GM21717 (cell line): Measurements from ENCODE around the gene MIER2.
"Not testable (repeated sequence)": the region's sequence is repeated elsewhere in the genome, so short reads cannot be mapped to it uniquely, and the experiment has no call there.

Source experiments
- ATAC-seq: cut with Tn5 transposase; IDR thresholded peaks from one replicate; pipeline ENCODE4 v1.9.1; 2021; ENCODE audit warnings: mild to moderate bottlenecking, moderate library complexity; ENCODE audit not compliant: unreplicated experiment

Gene MIER2

GRCh38 chr19:289651-290371 lies 54.8 kb downstream of the MIER2 start:
- no peak for ATAC-seq

GRCh38 chr19:288911-289310 lies 55.7 kb downstream of the MIER2 start:
- no peak for ATAC-seq

- ATAC-seq, result no peak
Measured at GRCh38 chr19:287381-287871, 57.2 kb downstream of the MIER2 start.

- ATAC-seq, result no peak
Measured at GRCh38 chr19:283395-283794, 61.2 kb downstream of the MIER2 start.

GRCh38 chr19:282501-282900 lies 62.1 kb downstream of the MIER2 start:
- ATAC-seq, result no peak

GRCh38 chr19:281992-282391 lies 62.6 kb downstream of the MIER2 start:
- no peak for ATAC-seq

GRCh38 chr19:281156-281853 lies 63.3 kb downstream of the MIER2 start:
- ATAC-seq, result no peak

GRCh38 chr19:280541-281009 lies 64.0 kb downstream of the MIER2 start:
- ATAC-seq, result no peak

GRCh38 chr19:279656-280055 lies 64.9 kb downstream of the MIER2 start:
- ATAC-seq, result no peak

GRCh38 chr19:279231-279630 lies 65.4 kb downstream of the MIER2 start:
- no peak for ATAC-seq

GRCh38 chr19:277581-278165 lies 66.9 kb downstream of the MIER2 start:
- ATAC-seq, result no peak

GRCh38 chr19:277131-277530 lies 67.5 kb downstream of the MIER2 start:
- ATAC-seq, result no peak

GRCh38 chr19:275958-276646 lies 68.5 kb downstream of the MIER2 start:
- ATAC-seq, result no peak

- ATAC-seq, result no peak
Measured at GRCh38 chr19:275000-275399, 69.6 kb downstream of the MIER2 start.

- ATAC-seq, result no peak
Measured at GRCh38 chr19:273393-273792, 71.2 kb downstream of the MIER2 start.

GRCh38 chr19:271856-272255 lies 72.7 kb downstream of the MIER2 start:
- ATAC-seq, result no peak

- ATAC-seq, result not testable (repeated sequence)
Measured at GRCh38 chr19:270766-271318, 73.8 kb downstream of the MIER2 start.

- no peak for ATAC-seq
Measured at GRCh38 chr19:269241-269640, 75.4 kb downstream of the MIER2 start.

- no peak for ATAC-seq
Measured at GRCh38 chr19:262125-262524, 82.5 kb downstream of the MIER2 start.

- not testable (repeated sequence) for ATAC-seq
Measured at GRCh38 chr19:256804-257203, 87.8 kb downstream of the MIER2 start.
